Measurements from ENCODE around the gene TNFRSF21.

GRCh38 chr6:47352966-47353365, 43.3 kb upstream of the TNFRSF21 start:
- TF ChIP-seq, protein P1, sequence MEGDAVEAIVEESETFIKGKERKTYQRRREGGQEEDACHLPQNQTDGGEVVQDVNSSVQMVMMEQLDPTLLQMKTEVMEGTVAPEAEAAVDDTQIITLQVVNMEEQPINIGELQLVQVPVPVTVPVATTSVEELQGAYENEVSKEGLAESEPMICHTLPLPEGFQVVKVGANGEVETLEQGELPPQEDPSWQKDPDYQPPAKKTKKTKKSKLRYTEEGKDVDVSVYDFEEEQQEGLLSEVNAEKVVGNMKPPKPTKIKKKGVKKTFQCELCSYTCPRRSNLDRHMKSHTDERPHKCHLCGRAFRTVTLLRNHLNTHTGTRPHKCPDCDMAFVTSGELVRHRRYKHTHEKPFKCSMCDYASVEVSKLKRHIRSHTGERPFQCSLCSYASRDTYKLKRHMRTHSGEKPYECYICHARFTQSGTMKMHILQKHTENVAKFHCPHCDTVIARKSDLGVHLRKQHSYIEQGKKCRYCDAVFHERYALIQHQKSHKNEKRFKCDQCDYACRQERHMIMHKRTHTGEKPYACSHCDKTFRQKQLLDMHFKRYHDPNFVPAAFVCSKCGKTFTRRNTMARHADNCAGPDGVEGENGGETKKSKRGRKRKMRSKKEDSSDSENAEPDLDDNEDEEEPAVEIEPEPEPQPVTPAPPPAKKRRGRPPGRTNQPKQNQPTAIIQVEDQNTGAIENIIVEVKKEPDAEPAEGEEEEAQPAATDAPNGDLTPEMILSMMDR (optimal IDR thresholded peaks at IDR 0.05 in 1 of 3, IDR thresholded peaks at IDR 0.05 in 1 of 3, conservative IDR thresholded peaks at IDR 0.05 in 1 of 3; ENCODE audit: extremely low read depth in 1 of 3, insufficient read depth in 2 of 3, low read length in 3 of 3), result no peak
- no peak for TF ChIP-seq EZH2 (IDR thresholded peaks at IDR 0.05; ENCODE audit: low read length)
